NCI-H2029 treated with DMSO at 0.1 percent for 48 hours (cell line): ENCODE data around the gene SPCS2.
A peak's percentile ranks its signal among the peaks of the same experiment; 100 is the strongest.
"Not testable (repeated sequence)": the region's sequence is repeated elsewhere in the genome, so short reads cannot be mapped to it uniquely, and the experiment has no call there.

Experiments
- DNase-seq: peaks from one replicate; lab custom pipeline; 2025; lab: John Stamatoyannopoulos, UW

SPCS2 gene

DNA sequence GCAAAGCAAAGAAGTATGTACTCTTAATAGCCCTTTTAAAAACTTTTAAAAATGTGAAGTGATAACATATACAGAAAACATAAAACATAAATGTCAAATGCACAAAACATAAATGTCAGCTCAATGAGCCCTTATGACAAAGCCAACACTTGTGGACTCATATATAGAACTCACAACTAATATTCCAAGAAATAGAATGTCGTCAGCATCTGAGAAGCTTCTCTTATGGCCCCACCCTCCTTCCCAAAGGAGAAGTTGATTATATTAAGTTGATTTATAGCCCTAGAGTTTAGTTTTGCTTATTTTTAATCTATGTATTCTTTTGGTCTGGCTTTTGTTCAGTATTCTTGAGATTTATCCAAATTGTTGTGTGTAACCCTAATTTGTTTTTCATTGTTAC lies 53.5 kb downstream of the SPCS2 start:
- no peak for DNase-seq

DNA sequence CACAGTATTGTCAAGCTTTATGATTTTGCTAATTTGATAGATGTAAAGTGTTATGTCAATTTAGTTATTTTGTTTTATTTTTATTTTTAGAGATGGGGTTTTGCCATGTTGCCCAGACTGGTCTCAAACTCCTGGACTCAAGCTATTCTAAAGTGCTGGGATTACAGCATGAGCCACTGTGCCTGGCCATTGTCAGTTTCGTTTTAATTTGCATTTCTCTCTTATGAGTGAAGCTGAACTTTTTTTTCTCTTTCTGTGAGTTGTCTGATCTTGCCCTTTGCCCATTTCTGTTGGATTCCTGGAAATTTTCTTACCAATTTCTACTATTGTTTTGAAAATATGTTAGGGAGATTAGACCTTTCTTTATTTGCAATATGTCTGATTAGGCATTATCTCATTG lies 55.1 kb downstream of the SPCS2 start:
- no peak for DNase-seq

DNA sequence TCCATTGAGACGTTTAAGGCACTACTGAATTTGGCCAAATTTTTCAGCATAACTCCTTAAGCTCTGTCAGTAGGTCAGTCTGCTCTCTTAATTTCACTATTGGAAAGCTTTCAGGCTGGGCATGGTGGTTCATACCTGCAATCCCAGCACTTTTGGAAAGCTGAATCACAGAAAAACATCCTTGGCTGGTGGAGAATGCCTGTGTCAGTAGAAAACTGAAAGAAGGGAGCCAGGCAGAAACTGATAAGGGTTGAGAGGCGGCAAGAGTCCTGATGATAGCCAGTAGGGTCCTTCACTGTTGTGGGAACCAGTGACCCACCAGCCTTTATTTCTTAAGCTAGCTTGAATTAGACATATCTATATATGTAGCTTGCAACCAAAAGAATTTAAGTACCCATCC lies 62.3 kb downstream of the SPCS2 start:
- DNase-seq: no peak

DNA sequence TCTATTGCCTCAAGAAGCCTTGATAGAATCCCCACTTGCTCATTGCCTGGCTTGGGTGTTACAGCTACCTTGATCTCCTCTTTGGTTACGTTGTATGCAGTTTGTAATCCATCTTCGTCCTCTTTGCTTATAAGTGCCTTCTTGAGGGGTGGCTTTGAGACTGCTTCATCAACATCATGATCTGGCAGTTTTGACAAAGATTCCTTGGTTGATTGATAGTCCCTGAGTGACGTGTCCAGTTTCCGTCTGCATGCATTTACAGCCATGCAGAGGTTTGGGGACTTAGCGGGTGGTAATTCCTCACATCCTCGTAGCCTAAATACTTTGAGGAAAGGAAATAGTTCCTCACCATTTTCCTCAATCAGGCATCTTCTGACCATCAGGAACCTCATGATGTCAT lies 62.8 kb downstream of the SPCS2 start:
- DNase-seq: no peak

DNA sequence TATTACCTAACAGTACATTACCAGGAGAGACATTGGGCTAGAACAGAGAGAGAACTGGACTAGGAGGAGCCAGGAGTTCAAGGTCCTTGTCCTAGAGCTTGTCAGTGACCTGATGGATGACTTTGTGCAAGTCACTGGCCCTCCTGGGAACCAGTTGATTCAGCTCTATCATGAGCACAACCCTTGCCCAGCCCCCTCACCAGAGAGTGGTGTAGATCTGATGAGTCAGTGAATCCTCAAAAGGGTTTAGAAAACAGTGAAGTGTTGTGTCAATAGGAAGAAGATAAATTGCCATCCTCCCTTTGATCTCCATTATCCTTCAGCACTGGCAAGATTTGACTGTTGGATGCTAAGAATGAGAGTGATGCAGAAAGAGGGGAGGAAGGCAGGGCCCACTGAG lies 64.0 kb downstream of the SPCS2 start:
- DNase-seq: no peak

DNA sequence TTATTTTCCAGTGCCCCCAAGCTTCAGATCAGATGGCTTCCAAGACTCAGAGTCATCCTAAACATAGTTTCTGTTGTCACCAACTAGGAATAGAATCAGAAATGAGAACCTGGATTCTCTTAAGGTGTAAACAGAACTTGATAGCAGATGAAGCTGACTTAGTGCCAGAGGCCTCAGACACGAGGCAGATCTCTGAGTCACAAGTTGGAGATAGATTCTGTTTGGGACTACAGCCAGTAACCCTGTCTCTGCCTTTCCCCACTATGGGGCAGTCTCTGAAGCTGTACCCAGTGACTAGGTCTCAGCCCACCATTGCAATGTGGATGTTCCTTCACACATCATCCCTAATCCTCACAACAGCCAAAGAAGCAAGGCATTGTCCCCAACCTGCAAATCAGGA lies 65.1 kb downstream of the SPCS2 start:
- no peak for DNase-seq

DNA sequence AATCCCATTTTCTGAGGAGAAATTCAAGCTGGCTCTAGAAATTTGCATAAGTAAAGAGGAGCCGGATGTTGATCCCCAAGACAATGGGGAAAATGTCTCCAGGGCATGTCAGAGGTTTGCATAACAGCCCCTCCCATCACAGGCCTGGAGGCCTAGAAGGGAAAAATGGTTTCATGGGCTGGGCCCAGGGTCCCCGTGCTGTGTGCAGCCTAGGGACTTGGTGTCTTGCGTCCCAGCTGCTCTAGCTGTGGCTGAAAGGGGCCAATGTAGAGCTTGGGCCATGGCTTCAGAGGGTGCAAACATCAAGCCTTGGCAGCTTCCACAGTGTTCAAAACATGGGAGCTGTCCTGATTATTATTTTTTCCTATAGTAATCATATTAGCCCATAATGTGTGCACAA lies 70.1 kb downstream of the SPCS2 start:
- DNase-seq: not testable (repeated sequence)

DNA sequence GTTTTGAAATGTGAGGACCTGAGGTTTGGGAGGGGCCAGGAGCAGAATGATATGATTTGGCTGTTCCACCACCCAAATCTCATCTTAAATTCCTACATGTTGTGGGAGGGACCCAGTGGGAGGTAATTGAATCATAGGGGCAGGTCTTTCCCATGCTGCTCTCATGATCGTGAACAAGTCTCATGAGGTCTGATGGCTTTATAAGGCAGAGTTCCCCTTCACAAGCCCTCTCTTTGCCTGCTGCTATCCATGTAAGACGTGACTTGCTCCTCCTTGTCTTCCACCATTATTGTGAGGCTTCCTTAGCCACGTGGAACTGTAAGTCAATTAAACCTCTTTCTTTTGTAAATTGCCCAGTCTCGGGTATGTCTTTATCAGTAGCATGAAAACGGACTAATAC lies 71.3 kb downstream of the SPCS2 start:
- DNase-seq: not testable (repeated sequence)

DNA sequence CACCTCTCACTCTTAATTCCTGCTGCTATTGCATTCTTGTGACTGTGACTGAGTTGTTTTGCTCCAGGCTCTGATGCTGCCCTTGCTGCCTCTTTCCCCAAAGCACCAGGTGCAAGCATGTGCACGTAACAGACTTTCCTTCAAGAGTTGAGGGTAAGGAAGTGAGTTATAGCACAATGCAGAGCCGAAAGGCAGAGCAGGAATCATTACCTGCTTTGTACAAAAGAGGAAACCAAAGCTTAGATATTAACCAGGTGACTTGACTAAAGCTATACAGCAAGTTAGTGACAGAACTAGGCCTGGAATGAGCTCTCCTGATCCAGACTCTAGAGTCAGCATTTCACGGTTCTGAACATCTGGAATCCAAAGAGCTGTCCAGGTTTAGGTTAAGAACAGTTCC lies 73.2 kb downstream of the SPCS2 start:
- no peak for DNase-seq

DNA sequence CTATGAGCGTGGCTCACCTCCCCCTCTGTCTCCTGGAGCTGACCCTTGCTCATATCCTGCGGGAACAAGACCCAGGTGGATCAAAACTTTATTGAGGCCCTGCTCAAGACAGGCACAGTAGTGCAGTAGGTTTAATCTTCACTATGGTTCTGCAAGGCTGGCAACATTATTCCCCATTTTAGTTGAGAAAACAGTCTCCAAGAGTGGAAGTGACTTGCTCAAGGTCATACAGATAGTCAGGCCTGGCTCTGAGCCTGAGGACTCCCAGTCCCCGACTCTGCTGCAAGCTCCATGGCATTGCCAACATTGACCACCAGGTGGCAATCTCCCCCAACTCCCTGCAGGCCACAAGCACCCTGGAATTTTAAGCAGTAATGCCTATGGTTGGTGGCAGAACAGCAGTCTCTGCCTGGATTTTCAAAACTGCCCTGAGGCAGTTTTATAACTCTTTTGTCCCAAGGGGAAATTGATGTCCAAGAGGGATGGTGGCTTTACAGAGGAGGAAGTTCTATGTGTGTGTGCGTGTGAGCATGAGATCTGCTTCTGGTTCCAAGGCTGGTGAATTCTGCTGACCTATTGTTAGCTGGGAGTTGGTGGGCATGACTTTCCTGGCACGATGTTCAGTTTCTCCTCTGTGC lies 73.8 kb downstream of the SPCS2 start:
- DNase-seq: peak; percentile 23

DNA sequence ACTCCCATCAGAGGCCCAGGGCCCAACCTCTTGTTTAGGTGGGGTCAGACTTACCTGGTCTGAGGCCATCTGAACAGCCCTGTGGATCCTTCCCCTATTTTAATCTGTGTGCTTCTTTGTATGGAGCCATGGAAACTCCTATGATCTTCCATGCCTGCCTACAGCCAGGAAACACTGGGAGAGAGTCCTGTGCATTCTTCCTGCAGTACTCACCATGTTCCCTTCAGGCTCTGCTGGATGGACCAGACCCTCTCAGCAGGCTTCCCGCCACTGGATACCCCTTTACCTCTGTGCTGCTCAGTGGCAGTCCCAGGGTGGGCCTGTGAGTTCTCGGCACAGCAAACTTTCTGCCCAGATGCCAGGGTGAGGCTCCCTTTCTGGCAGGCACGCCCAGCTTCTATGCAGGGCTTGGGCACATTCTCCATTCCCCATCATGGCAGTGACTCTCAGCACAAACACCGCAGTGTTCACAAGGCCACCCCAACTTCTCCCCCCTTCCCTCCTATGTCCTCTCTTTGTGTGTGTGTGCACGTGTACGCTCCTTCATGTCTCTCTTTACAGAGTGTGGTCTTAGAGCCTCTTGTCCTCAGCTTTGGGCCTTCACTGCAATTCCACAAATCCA lies 74.5 kb downstream of the SPCS2 start:
- DNase-seq: no peak

DNA sequence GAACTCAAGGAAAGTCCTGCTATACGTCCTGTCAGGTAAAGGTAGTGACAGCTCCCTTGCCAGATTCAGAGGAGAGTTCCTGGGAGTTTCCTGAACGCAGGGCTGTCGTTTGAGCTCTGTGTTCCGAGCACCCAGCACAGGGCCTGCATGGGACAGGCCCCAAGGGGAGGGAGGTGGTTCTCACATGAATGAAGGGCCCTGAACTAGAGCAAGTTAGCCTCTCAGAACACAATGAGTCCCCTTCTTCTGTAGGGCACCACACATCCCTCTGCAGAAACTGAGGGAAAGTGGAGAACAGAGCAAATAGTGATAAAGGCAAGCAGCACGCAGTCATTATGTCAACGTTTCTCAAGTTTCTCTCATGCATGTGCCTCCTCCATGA lies 75.0 kb downstream of the SPCS2 start:
- no peak for DNase-seq

DNA sequence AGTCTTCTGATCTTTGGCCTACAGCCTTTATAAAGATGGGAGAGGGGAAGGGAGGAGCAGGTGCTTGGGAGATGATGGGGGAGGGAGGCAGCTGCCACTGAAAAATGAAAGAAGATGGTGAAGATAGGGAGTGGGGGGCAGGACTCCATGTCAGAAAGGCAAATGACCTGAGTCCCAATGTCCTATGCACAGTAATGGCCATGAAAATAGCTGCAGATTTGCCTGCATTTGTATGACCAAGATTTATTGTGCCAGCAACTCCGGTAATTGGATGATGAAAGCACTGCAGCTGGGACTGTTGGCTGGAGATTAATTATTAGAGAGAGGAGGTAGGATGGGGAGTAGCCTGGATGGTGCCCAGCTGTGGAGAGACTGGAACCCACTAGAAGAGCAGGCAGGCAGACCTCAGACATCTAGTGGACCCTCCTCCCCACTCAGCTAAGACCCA lies 75.7 kb downstream of the SPCS2 start:
- DNase-seq: no peak

DNA sequence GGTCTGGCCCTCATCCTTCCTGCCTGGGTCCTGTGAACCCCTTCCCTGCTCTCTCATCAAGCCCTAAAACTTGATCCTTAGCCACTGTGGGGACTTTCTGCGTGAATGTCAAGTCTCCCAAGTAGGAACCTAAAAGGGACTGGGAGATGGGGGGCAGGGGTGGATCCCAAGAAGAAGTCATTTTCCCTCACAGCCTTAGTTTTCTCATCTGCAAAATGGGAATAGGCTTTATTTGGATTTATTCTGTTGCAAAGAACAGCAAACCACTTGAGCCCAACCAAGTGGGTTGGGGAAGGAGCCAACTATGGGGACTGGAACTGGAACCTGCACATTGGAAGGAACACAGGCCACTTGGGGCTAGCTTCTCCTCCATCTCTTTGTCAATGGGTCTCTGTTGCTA lies 76.5 kb downstream of the SPCS2 start:
- DNase-seq: no peak

DNA sequence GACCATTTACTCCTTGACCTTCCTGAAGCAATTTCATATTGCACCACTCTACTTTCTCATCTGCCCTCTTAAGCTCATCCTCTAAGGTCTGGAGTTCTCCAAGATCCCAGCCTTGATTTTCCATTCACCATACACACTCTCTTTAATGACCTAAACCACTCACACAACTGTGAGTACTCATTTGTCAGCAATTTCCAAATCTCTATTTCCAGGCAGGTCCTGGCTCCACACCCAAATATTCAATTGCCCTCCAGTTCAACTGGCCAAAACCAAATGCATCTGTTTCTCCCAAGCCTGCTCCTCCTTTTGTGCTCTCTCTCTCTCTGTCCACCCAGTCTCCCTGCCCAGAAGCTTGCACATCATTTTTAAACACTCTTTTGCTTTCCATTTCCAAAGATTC lies 79.3 kb downstream of the SPCS2 start:
- no peak for DNase-seq
